Smooth muscle cell (in vitro differentiated cells): ENCODE results near the gene INSR. TPM values are rescaled to one million over a fixed set of nuclear protein-coding genes. Genes with fewer than 3 reads are reported as not detected.

ENCODE experiments used
- DNase-seq: peaks from one replicate; lab custom pipeline; 2025; ENCODE audit not compliant: unreplicated experiment; lab: John Stamatoyannopoulos, UW
- H2AFZ ChIP-seq: fragments of 200-600 bp; sonication (generic); 2 replicates; pipeline ENCODE4 v1.6.0; 2016; ENCODE audit warnings: antibody characterized with exemption, low read depth, mild to moderate bottlenecking
- H3F3A ChIP-seq: fragments of 200-600 bp; sonication (generic); 2 replicates; pipeline ENCODE4 v1.6.0; 2017; ENCODE audit warnings: antibody characterized with exemption, low read depth
- H3K27ac ChIP-seq: fragments of 200-600 bp; sonication (generic); 2 replicates; pipeline ENCODE4 v1.5.1; 2016; ENCODE audit warnings: low read depth, mild to moderate bottlenecking
- H3K27me3 ChIP-seq: fragments of 200-600 bp; sonication (generic); 2 replicates; pipeline ENCODE4 v1.6.1; 2016; ENCODE audit warnings: low read depth, mild to moderate bottlenecking
- H3K36me3 ChIP-seq: fragments of 200-600 bp; sonication (generic); 2 replicates; pipeline ENCODE4 v1.5.1; 2016; ENCODE audit warnings: low read depth
- H3K4me1 ChIP-seq: fragments of 200-600 bp; sonication (generic); 2 replicates; pipeline ENCODE4 v1.5.1; 2016; ENCODE audit warnings: low read depth
- H3K4me2 ChIP-seq: fragments of 200-600 bp; sonication (generic); 2 replicates; pipeline ENCODE4 v1.6.0; 2016; ENCODE audit warnings: mild to moderate bottlenecking
- H3K4me3 ChIP-seq: fragments of 200-600 bp; sonication (generic); 2 replicates; pipeline ENCODE4 v1.5.1; 2016; ENCODE audit warnings: mild to moderate bottlenecking
- H3K79me2 ChIP-seq: fragments of 200-600 bp; sonication (generic); 2 replicates; pipeline ENCODE4 v1.6.0; 2016; ENCODE audit warnings: low read depth, mild to moderate bottlenecking
- H3K9ac ChIP-seq: fragments of 200-600 bp; sonication (generic); 2 replicates; pipeline ENCODE4 v1.6.0; 2016; ENCODE audit warnings: low read depth
- H3K9me3 ChIP-seq: fragments of 200-600 bp; sonication (generic); replicated peaks from 2 replicates; pipeline ENCODE4 v1.5.1; 2016; ENCODE audit warnings: low read depth
- H4K20me1 ChIP-seq: fragments of 200-600 bp; sonication (generic); 2 replicates; pipeline ENCODE4 v1.6.0; 2016; ENCODE audit warnings: low read depth
- whole genome bisulfite sequencing: methylation state at CpG from one replicate; pipeline ENCODE4 v1.1.7; 2016; ENCODE audit warnings: low lambda C conversion rate; 5-methylcytosine and 5-hydroxymethylcytosine counted together
- polyA plus RNA-seq: library from polyadenylated mRNA; unstranded; fragments of >200 nt; fragmentation: Nextera tagmentation; extraction: Ambion mirVana; gene quantifications from 2 replicates; pipeline ENCODE4 v1.2.1, GENCODE V29; 2016
- total RNA-seq: library from RNA; depleted of rRNA; stranded (reverse); fragments of >200 nt; gene quantifications from 2 replicates; pipeline ENCODE4 v1.2.3, GENCODE V29; 2014
- TF ChIP-seq, protein P1 (sequence below): fragments of 200-600 bp; sonication (generic); IDR thresholded peaks from 2 replicates; pipeline ENCODE4 v1.5.1; 2017; ENCODE audit warnings: borderline replicate concordance, mild to moderate bottlenecking, antibody characterized with exemption; ENCODE audit not compliant: insufficient read depth, poor library complexity, severe bottlenecking

INSR gene
- total and polyA plus RNA-seq, 2 experiments from 2014 or later: 2.8 to 12.7 TPM

DNA sequence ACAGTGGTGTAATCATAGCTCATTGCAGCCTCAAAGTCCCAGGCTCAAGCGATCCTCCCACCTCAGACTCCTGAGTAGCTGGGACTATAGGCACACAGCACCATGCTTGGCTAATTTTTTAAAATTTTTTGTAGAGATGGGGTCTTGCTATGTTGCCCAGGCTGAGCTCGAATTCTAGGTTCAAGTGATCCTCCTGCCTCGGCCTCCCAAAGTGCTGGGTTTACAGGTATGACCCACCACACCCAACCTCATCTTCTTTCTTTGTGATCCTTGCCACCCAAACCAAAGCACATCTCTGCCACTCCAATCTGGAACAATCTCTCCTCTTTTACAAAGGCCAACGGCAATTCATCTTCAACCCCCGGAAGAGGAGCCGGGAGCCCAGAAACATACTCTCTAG lies 38.6 kb downstream of the INSR start:
- Histone ChIP-seq H3K79me2 (no peaks in the 10 kb centered on the region), H3K9ac (no peak overlapping the region)

DNA sequence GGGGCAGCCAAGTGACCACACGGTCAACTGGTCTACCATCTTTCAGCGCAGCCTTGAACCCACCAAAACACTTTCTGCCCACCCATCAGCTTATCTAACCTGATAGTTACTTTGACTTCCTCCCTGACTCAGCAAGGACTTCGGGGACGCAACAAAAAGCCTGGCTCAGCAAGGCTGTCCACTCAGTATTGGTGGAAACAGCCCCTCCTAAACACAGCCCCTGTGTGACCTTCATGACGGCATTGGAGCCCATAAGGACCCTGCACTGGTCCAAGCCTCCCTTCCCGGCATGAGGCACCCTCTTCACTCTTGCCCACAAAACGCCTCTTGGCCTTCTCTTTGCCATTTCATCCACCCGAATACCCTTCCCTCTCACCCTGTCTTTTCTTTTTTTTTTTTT lies 39.1 kb downstream of the INSR start:
- Histone ChIP-seq H3K27me3 (no peaks in the 10 kb centered on the region), H3F3A (no peaks in the 10 kb centered on the region), H3K4me2 (no peak overlapping the region), H3K4me3 (no peak overlapping the region), H4K20me1 (peaks cover 4% of the 10 kb centered on the region), H3K9me3 (no peaks in the 10 kb centered on the region), H3K36me3 (no peaks in the 10 kb centered on the region), H3K27ac (no peak overlapping the region), H3K4me1 (no peaks in the 10 kb centered on the region), H3K79me2 (no peaks in the 10 kb centered on the region), H2AFZ (no peak overlapping the region), H3K9ac (no peak overlapping the region)
- TF ChIP-seq, protein P1, sequence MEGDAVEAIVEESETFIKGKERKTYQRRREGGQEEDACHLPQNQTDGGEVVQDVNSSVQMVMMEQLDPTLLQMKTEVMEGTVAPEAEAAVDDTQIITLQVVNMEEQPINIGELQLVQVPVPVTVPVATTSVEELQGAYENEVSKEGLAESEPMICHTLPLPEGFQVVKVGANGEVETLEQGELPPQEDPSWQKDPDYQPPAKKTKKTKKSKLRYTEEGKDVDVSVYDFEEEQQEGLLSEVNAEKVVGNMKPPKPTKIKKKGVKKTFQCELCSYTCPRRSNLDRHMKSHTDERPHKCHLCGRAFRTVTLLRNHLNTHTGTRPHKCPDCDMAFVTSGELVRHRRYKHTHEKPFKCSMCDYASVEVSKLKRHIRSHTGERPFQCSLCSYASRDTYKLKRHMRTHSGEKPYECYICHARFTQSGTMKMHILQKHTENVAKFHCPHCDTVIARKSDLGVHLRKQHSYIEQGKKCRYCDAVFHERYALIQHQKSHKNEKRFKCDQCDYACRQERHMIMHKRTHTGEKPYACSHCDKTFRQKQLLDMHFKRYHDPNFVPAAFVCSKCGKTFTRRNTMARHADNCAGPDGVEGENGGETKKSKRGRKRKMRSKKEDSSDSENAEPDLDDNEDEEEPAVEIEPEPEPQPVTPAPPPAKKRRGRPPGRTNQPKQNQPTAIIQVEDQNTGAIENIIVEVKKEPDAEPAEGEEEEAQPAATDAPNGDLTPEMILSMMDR: no peak
- DNase-seq: no peak
- 88% methylated on average over 7 of the region's 8 CpGs for WGBS

More for the DNA sequence above, 38.6 kb downstream of the INSR start:
- 97% methylated on average over 6 of the region's 6 CpGs for WGBS
- no peaks in the 10 kb centered on the region for H3K4me1 ChIP-seq
- no peak overlapping the region for H3K27ac ChIP-seq
- no peak overlapping the region for H3K4me2 ChIP-seq
- H3K9me3 ChIP-seq: no peaks in the 10 kb centered on the region
- H3F3A ChIP-seq: no peaks in the 10 kb centered on the region
- TF ChIP-seq, protein P1: no peak
- H3K27me3 ChIP-seq: no peaks in the 10 kb centered on the region
- no peak overlapping the region for H3K4me3 ChIP-seq
- no peaks in the 10 kb centered on the region for H3K36me3 ChIP-seq
- no peak overlapping the region for H2AFZ ChIP-seq
- no peak for DNase-seq
- peaks cover 9% of the 10 kb centered on the region for H4K20me1 ChIP-seq

DNA sequence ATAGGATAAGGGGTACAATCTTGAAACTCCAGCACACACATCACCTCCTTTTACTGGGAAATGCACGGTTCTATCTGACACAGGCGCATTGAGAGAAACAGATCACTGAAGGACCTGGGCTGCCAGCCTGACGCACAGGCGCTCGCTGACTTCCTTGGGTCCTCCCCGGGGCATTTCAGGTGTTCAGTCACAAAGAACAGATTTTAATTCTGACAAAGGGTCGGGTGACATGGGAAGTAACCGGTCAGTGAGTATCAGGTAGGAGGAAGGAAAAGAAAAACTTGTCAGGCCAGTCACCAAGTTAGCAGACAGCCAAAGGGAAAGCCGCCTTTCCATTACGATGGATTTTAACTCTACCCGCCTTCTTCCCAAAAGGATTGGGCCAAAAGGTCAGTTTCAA lies 39.6 kb downstream of the INSR start:
- no peaks in the 10 kb centered on the region for H3K4me1 ChIP-seq
- no peak overlapping the region for H3K9ac ChIP-seq
- H2AFZ ChIP-seq: no peak overlapping the region
- TF ChIP-seq, protein P1: no peak
- no peaks in the 10 kb centered on the region for H3K36me3 ChIP-seq
- H3F3A ChIP-seq: no peaks in the 10 kb centered on the region
- H4K20me1 ChIP-seq: peaks cover 4% of the 10 kb centered on the region
- no peak overlapping the region for H3K4me3 ChIP-seq
- 77% methylated on average over 11 of the region's 11 CpGs for WGBS
- no peak overlapping the region for H3K4me2 ChIP-seq
- no peaks in the 10 kb centered on the region for H3K9me3 ChIP-seq
- H3K27ac ChIP-seq: no peak overlapping the region
- H3K27me3 ChIP-seq: no peaks in the 10 kb centered on the region
- no peaks in the 10 kb centered on the region for H3K79me2 ChIP-seq
- no peak for DNase-seq

DNA sequence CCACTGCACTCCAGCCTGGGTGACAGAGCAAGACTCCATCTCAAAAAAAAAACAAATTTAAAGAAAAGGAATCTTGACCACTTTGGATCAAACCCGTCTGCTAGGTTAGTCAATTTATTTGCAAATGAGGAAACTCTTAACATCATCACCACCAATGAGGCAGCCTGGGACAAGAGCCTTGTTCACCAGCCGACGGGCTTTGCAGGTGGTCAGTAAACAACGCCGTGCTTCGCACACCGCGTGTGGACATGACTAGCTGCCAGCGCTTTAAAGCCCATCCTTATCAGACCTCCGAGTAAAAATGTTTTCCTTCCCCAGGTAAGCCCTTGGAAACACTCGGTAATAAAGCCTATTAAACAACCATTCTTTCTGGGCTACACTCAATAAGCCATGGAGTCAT lies 41.9 kb downstream of the INSR start:
- Histone ChIP-seq H3K4me1 (no peaks in the 10 kb centered on the region), H3K4me3 (no peak overlapping the region), H3K9ac (no peak overlapping the region), H3F3A (no peaks in the 10 kb centered on the region), H3K27ac (no peak overlapping the region), H3K27me3 (no peaks in the 10 kb centered on the region), H3K4me2 (no peak overlapping the region), H4K20me1 (no peaks in the 10 kb centered on the region), H3K36me3 (no peaks in the 10 kb centered on the region), H2AFZ (no peak overlapping the region), H3K9me3 (no peaks in the 10 kb centered on the region), H3K79me2 (no peaks in the 10 kb centered on the region)
- DNase-seq: no peak
- TF ChIP-seq, protein P1: no peak
- 96% methylated on average over 11 of the region's 11 CpGs for WGBS
